ENCODE data around the gene TMEM54.

TMEM54 gene

GRCh38 chr1:32928715-32929114 is 27.5 kb upstream of the TMEM54 start:
- CTCF ChIA-PET: interaction anchor here (0.8 to 3.8 kb wide), 5 partner anchors 36 to 160 kb away, joined by 3 to 14 read pairs (median 4); no protein-coding TSS in a partner anchor
- Mint-ChIP-seq H3K36me3 (peaks cover 2% of the 10 kb centered on the region), H3K27me3 (peaks cover 44% of the 10 kb centered on the region), H3K9me3 (no peaks in the 10 kb centered on the region), H3K27ac (no peak overlapping the region), H3K4me1 (peaks cover 18% of the 10 kb centered on the region), H3K4me3 (no peak overlapping the region)
- no peak for DNase-seq

GRCh38 chr1:32928285-32928684 is 27.1 kb upstream of the TMEM54 start:
- CTCF ChIA-PET: interaction anchor here (0.8 to 3.8 kb wide), 5 partner anchors 35 to 160 kb away, joined by 3 to 14 read pairs (median 4); no protein-coding TSS in a partner anchor
- DNase-seq: no peak
- Mint-ChIP-seq H3K4me1 (peaks cover 15% of the 10 kb centered on the region), H3K27ac (no peak overlapping the region), H3K9me3 (no peaks in the 10 kb centered on the region), H3K4me3 (no peak overlapping the region), H3K27me3 (peaks cover 48% of the 10 kb centered on the region), H3K36me3 (peaks cover 2% of the 10 kb centered on the region)

DNA sequence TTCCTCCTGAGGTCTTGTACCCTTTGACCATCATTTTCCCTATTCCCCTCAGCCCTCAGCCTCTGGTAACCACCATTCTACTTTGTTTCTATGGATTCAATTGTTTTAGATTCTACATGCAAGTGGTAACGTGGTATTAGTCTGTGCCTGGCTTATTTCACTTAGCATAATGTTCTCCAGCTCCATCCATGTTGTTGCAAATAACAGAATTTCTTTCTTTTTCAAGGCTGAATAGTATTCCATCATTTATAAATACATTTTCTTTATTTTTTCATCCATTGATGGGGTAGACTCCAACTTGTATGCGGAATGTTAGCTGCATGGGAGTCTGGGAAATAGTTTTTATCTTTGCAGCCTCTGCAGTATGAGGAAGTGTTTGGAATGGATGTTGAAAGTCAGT is 26.3 kb upstream of the TMEM54 start:
- Mint-ChIP-seq H3K9me3 (no peaks in the 10 kb centered on the region), H3K27ac (no peak overlapping the region), H3K36me3 (peaks cover 2% of the 10 kb centered on the region), H3K27me3 (peaks cover 54% of the 10 kb centered on the region), H3K4me3 (no peak overlapping the region), H3K4me1 (peaks cover 15% of the 10 kb centered on the region)
- DNase-seq: no peak
- CTCF ChIA-PET: interaction anchor here (1.5 to 3.8 kb wide), 2 partner anchors 128 to 161 kb away, joined by 4 to 14 read pairs; no protein-coding TSS in a partner anchor

GRCh38 chr1:32926562-32926961 is 25.4 kb upstream of the TMEM54 start:
- DNase-seq: no peak
- H3K27ac Mint-ChIP-seq: no peak overlapping the region
- peaks cover 62% of the 10 kb centered on the region for H3K27me3 Mint-ChIP-seq
- no peaks in the 10 kb centered on the region for H3K9me3 Mint-ChIP-seq
- H3K4me1 Mint-ChIP-seq: peaks cover 15% of the 10 kb centered on the region
- peaks cover 2% of the 10 kb centered on the region for H3K36me3 Mint-ChIP-seq
- H3K4me3 Mint-ChIP-seq: no peak overlapping the region
- CTCF ChIA-PET: interaction anchor here (0.6 to 3.8 kb wide), 4 partner anchors 20 to 266 kb away, joined by 3 to 14 read pairs (median 5); no protein-coding TSS in a partner anchor

GRCh38 chr1:32925403-32926162 is 24.4 kb upstream of the TMEM54 start:
- CTCF ChIA-PET: interaction anchor here (0.6 to 1.2 kb wide), 6 partner anchors 21 to 444 kb away, joined by 3 to 7 read pairs (median 4); no protein-coding TSS in a partner anchor
- no peaks in the 10 kb centered on the region for H3K9me3 Mint-ChIP-seq
- H3K27me3 Mint-ChIP-seq: peaks cover 64% of the 10 kb centered on the region
- no peak for DNase-seq
- peak overlapping the region; percentile 22 for H3K4me3 Mint-ChIP-seq
- peaks cover 2% of the 10 kb centered on the region for H3K36me3 Mint-ChIP-seq
- H3K4me1 Mint-ChIP-seq: peaks cover 15% of the 10 kb centered on the region
- no peak overlapping the region for H3K27ac Mint-ChIP-seq

DNA sequence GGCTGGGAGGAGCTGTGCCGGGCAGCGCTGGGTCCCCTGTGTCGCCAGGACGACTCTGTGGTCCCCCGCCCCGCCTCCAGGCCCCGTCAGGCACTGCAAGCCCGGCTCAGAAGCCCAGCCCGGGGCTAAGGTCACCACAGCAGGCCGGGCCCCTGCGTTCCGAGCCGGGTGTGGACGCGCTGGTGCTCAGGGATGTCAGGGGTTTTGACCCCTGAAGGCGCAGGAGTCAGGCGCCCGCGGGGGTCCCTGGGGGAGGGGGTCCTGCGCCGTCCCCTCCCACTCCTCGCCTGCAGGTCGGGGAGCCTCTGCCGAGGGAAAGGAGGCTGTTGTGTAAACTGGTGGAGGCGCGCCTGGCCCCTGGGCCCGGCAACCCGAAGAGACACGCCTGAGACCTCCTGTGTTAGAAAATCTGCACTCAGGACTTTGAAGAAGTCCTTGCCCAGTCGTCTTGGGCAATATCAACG is 23.7 kb upstream of the TMEM54 start:
- Mint-ChIP-seq H3K9me3 (no peaks in the 10 kb centered on the region), H3K27me3 (peaks cover 70% of the 10 kb centered on the region), H3K4me3 (no peak overlapping the region), H3K27ac (no peak overlapping the region), H3K4me1 (peaks cover 18% of the 10 kb centered on the region), H3K36me3 (peaks cover 2% of the 10 kb centered on the region)
- CTCF ChIA-PET: interaction anchor here (0.7 to 0.9 kb wide), 2 partner anchors 131 to 445 kb away, joined by 3 to 6 read pairs; no protein-coding TSS in a partner anchor
- no peak for DNase-seq

DNA sequence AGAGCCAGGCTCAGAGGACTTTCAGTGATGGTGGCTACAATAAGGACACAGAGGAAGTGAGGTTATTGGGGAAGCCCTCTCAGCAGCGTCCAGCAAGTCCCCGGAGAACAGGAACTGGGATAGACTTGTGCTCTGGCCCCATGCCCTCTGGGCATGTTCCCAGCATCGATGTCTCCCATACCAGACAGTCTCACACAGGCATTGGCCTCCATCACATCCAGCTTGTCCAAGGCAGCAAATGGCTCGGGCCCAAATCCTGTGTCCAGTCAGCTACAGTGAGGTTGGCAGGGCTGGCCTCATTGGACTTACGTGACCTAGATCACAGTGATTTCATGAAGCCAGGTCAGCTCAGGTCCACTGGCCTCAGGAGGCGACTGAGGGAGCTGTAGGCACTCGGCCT is 19.6 kb upstream of the TMEM54 start:
- H3K4me3 Mint-ChIP-seq: no peak overlapping the region
- no peaks in the 10 kb centered on the region for H3K36me3 Mint-ChIP-seq
- no peak overlapping the region for H3K27ac Mint-ChIP-seq
- CTCF ChIA-PET: interaction anchor here (0.8 to 1.5 kb wide), 3 partner anchors 12 to 86 kb away, joined by 3 read pairs; no protein-coding TSS in a partner anchor
- no peak for DNase-seq
- H3K27me3 Mint-ChIP-seq: peaks cover 76% of the 10 kb centered on the region
- H3K9me3 Mint-ChIP-seq: no peaks in the 10 kb centered on the region
- peaks cover 27% of the 10 kb centered on the region for H3K4me1 Mint-ChIP-seq

- no peaks in the 10 kb centered on the region for H3K9me3 Mint-ChIP-seq
- no peak overlapping the region for H3K4me3 Mint-ChIP-seq
- peaks cover 20% of the 10 kb centered on the region for H3K4me1 Mint-ChIP-seq
- no peak overlapping the region for H3K27ac Mint-ChIP-seq
- CTCF ChIA-PET: interaction anchor here (1.1 to 2.0 kb wide), 5 partner anchors 13 to 136 kb away, joined by 3 to 7 read pairs (median 3); no protein-coding TSS in a partner anchor
- peaks cover 71% of the 10 kb centered on the region for H3K27me3 Mint-ChIP-seq
- no peak for DNase-seq
- no peaks in the 10 kb centered on the region for H3K36me3 Mint-ChIP-seq
Observed at GRCh38 chr1:32919811-32920733, 18.9 kb upstream of the TMEM54 start.

DNA sequence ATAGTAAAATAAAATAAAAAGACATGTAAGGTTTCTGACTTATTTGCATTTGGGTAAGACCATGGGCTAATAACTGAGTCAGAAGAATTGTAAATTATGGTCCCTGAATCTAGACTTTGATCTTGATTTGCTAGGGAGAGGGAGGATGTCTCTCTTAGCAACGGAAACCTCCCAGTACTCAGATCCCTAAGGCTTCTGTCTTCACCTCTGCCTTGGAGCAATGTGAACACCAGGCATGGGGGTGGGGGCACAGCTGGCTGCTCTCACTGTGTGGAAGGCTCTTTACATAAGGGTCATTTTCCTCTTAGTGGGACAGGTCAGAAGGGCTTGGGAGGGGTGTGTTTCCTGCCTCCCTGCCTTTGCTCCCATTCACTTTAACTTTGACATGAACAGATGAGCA is 17.0 kb upstream of the TMEM54 start:
- Mint-ChIP-seq H3K4me3 (no peak overlapping the region), H3K27ac (no peak overlapping the region), H3K4me1 (peaks cover 14% of the 10 kb centered on the region), H3K36me3 (no peaks in the 10 kb centered on the region), H3K27me3 (peaks cover 68% of the 10 kb centered on the region), H3K9me3 (no peaks in the 10 kb centered on the region)
- CTCF ChIA-PET: interaction anchor here (1.6 to 2.0 kb wide), 2 partner anchors 41 to 137 kb away, joined by 3 to 7 read pairs; no protein-coding TSS in a partner anchor
- DNase-seq: no peak

- Mint-ChIP-seq H3K27ac (no peak overlapping the region), H3K9me3 (no peaks in the 10 kb centered on the region), H3K4me3 (no peak overlapping the region), H3K27me3 (peaks cover 65% of the 10 kb centered on the region), H3K36me3 (no peaks in the 10 kb centered on the region), H3K4me1 (peaks cover 14% of the 10 kb centered on the region)
- peak; percentile 32 for DNase-seq
- CTCF ChIA-PET: no interaction called here
Observed at GRCh38 chr1:32917521-32917920, 16.3 kb upstream of the TMEM54 start.

GRCh38 chr1:32915766-32916706 is 14.8 kb upstream of the TMEM54 start:
- Mint-ChIP-seq H3K36me3 (no peaks in the 10 kb centered on the region), H3K4me3 (no peak overlapping the region), H3K4me1 (peaks cover 14% of the 10 kb centered on the region), H3K9me3 (no peaks in the 10 kb centered on the region), H3K27me3 (peaks cover 54% of the 10 kb centered on the region), H3K27ac (no peak overlapping the region)
- CTCF ChIA-PET: no interaction called here
- DNase-seq: no peak

GRCh38 chr1:32910319-32910718 is 9.1 kb upstream of the TMEM54 start:
- peaks cover 25% of the 10 kb centered on the region for H3K27me3 Mint-ChIP-seq
- H3K27ac Mint-ChIP-seq: no peak overlapping the region
- no peaks in the 10 kb centered on the region for H3K4me1 Mint-ChIP-seq
- H3K4me3 Mint-ChIP-seq: no peak overlapping the region
- CTCF ChIA-PET: interaction anchor here (1.2 to 1.7 kb wide), 2 partner anchors 10 to 39 kb away, joined by 3 to 4 read pairs; no protein-coding TSS in a partner anchor
- H3K36me3 Mint-ChIP-seq: no peaks in the 10 kb centered on the region
- no peaks in the 10 kb centered on the region for H3K9me3 Mint-ChIP-seq
- no peak for DNase-seq

DNA sequence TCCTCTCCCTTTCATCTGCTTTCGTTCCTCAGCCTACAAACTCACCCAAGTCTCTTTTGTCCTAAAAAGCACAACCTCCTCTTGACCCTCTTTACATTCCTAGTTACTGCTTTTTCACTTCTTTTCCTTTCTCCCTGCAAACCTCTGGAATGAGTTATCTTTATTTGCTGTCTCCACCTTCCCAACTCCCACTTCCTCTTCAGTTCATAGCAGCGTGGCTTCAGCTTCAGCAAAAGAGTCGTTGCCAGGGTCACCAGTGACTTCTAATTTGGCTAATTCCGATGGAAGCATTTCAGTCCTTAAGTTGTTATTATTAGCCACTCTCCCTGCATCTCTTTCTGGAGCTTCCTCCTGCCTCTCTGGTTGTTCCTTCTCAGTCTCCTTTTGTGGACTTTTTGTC is 6.2 kb upstream of the TMEM54 start:
- Mint-ChIP-seq H3K4me1 (no peaks in the 10 kb centered on the region), H3K4me3 (no peak overlapping the region), H3K27me3 (peaks cover 30% of the 10 kb centered on the region), H3K9me3 (no peaks in the 10 kb centered on the region), H3K36me3 (no peaks in the 10 kb centered on the region), H3K27ac (no peak overlapping the region)
- CTCF ChIA-PET: interaction anchor here (1.0 to 1.1 kb wide), 2 partner anchors 21 to 31 kb away, joined by 3 to 4 read pairs; no protein-coding TSS in a partner anchor
- DNase-seq: no peak

Data from activated naive CD4-positive, alpha-beta T cell treated with anti-CD3 and anti-CD28 coated beads, Interleukin-2, amount 10 ng/mL, durations not matched to agents 7 days and 5 days (primary cell).